HL-60/S4 treated with retinoic acid at 250 ng/mL for 4 days and 3 days (cell line): ENCODE data around the gene NDUFAF2.
"Not testable (repeated sequence)": the region's sequence is repeated elsewhere in the genome, so short reads cannot be mapped to it uniquely, and the experiment has no call there.

Experiments used
- in situ Hi-C: fragments of 300-500 bp; cut with MboI; formaldehyde crosslinking; loops from 2 replicates; pipeline ENCODE4 v1.7.0; 2022; ENCODE audit warnings: low sequenced_read_pairs

The NDUFAF2 gene

DNA sequence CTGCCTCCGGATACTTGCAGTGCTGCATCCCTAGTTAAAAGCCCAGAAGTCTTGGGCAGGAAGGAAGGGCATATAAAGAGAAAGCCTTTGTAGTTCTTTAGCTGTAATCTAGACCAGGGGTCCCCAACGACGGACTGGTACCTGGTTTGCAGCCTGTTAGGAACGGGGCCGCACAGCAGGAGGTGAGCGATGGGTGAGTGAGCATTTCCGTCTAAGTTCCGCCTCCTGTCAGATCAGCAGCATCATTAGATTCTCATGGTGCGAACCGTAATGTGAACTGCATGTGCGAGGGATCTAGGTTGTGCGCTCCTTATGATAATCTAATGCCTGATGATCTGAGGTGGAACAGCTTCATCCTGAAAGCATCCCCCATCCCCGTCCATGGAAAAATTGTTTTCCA, 218.9 kb downstream of the NDUFAF2 start:
- in situ Hi-C loops: no loop called here

DNA sequence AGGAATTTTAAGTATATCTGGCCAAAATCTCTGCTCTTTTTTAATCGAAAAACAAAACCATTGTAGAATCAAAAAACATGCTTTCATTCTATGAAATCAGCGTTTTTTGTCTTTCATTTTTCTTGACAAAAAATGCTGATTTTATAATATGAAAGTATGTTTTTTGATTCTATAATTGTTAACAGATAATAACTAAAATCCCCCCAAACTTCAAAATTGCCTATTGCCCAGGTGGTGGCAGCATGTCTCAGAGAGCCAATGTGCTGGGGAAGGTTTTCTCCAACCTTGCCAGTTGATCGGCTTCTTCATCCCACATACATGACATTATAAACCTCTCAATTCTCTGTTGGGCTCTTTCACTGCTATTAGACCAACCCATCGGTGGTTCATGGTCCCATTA, 222.4 kb downstream of the NDUFAF2 start:
- in situ Hi-C loops: no loop called here

DNA sequence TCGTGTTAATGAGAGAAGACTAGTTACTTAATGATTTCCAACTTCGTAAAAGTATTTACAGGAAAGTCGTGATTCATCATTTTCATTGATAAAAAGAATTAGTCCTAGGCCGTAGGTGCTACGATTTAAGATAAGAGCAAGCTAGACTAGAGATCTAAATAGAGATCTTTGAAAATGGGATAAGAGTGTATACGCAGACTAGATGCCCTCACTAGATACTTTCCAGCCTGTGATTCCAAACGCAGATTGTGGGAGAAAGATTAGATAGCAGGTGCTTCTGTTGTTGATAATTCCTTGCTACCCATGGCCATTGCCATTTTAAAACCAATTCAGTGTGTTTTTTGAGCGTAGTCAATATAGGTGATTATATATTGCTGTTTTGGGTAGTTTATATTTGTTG, 223.9 kb downstream of the NDUFAF2 start:
- in situ Hi-C loops: no loop called here

DNA sequence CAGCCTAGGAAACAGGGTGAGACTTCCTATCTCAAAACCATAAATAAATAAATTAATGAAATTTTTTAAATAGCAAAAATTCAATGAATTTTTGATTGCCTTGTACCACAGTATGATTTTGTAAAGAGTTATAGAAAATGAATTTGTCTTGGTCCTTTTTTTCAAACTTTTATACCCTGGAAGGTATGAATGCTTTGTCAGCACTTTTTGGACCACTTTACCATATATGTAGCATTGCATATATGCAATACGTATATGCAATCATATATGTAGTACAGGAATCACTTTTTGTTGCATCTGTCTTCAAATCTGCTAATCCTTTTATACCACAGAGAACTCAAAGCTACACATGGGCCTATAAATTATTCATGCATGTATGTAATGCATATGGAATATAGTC, 226.5 kb downstream of the NDUFAF2 start:
- in situ Hi-C loops: no loop called here

DNA sequence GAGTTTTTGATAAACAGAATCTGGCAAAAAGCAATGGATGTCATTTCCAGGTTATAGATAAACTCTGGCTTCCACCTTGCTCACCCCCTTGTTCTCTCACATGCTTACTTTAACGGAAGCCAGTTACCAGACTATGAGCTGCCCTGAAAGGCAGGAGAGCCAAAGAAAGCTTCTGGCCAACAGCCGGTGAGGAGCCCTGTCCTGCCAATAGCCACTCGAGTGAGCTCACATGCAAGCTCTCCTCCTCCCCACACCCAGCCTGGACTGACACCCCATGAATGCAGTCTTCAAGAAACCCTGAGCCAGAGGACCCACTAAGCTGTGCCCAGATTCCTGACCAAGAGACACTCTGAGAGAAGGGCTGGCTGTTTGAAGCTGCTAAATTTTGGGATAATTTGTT, 231.6 kb downstream of the NDUFAF2 start:
- in situ Hi-C loops: no loop called here

DNA sequence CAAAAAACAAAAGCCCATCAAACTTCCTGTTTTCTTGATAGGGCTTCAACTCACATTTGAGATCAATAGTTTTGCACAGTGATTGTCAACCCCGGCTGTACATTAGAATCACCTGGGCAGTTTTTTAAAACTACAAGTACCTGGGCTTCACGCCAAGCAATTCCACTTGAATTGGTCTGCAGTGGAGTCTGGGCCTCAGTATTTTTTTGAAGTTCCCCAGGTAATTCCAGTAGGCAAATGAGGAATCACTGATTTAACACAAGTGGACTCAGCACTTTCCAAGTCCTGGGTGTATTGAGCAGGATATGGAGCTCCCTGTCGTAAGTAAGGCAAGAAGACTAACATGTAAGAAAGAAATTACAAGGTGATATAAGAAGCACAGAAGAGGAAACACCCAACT, 232.1 kb downstream of the NDUFAF2 start:
- in situ Hi-C loops: no loop called here

DNA sequence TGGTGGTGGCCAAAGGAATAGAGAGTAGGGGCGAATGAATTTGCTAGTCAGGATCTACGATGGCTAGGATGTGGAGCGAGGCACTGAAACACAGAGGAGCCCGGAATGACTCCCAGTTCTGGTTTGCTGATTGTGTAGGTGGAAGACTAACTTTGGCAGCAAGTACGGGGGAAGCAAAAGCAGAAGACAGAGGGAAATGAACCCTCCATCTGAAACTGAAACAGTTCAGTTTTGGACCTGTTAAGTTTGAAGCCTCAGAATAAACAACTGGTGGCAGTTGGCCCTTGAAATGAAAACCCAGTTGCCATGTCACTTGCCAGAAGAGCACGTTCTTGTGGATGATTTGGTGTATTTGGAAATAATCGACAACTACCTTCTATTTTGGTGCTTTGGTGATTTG, 232.7 kb downstream of the NDUFAF2 start:
- in situ Hi-C loops: no loop called here

DNA sequence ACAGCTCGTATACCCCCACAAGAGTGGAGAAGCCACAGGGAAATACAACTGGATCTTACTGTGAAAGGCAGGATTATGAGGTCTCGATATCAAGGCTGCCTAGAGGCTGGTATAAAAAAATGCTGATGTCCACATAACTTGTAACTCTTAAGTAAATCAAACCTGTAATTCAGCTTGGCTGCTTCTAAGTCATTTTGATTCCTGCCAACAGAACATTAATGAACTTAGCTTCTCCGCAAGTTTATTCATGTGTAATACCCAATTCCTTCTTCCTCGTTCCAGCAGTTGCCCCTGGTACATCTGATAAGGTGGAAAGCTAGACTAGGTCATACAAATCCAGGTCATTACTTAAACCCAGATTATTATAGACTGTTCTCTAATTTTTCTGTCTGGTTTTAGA, 233.7 kb downstream of the NDUFAF2 start:
- in situ Hi-C loops: no loop called here

DNA sequence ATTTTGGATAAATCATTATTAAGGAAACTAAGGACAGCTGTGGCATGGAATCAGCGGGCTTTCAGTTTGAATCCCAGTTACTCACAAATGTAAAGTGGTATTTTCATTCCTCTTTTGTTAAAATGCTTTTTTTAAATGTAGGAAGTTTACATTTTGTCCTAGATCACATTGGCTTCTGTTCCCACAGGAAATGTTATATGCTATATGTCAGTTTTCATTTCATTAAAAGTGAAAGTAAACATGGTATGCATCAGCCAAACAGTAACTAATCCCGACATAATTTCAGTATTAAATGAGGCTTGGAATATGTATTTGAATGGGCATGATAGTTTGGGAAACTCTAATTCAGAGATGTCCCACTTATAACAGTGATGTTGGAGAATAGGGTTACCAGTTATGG, 235.9 kb downstream of the NDUFAF2 start:
- in situ Hi-C loops: no loop called here

DNA sequence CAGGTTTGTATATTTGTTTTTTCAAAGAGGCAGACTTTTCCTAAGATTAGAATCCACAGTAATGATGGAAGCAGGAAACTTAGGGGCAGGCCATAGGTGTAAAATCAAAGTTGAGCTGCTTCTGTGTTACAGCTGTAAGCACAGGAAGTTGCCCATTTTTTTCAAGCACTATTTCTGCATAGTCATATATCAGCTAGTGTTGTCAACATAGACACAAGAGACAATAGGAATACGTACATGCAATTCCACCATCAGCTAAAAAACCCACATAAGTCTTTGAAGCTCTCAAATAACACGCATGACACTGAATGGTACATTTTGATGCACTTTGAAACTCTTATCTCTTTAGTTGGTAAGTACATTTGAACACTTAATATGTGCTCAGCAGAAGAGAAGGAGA, 237.4 kb downstream of the NDUFAF2 start:
- in situ Hi-C loops: no loop called here

DNA sequence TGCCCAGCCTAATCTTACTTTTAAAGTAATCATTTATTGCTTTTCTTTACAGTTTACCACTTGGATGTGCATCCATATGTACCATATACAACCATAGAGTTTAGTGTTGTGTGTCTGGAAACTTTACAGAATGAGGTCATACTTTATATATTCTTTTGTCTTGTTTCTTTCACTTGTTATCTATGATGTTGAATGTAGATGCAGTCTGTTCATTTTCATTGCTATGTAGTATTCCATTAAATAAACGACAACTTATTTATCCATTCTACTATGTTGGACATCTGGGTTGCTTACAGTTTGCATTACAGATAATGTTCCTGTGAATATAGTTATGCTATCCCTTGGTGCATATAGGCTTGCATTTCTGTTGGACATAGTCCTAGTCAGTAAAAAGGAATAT, 238.5 kb downstream of the NDUFAF2 start:
- in situ Hi-C loops: no loop called here

DNA sequence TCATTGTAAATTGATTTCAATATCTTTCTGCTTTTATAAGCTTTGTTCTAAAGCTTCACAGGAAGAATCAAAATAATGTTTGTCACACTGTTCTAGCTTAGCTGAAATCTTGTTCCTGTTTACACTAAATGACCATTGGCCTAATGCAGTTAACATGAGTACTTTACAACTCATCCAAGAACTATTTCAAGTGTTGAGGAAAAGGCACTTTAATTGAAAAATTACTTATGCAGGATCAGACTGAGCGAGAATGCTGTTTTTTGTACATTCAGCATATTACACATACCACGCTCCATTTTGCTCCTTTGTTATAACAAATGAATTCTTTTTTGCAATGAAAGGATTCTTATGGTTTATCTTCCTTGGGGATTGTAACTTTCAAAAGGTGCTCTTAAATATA, 239.7 kb downstream of the NDUFAF2 start:
- in situ Hi-C loops: no loop called here

DNA sequence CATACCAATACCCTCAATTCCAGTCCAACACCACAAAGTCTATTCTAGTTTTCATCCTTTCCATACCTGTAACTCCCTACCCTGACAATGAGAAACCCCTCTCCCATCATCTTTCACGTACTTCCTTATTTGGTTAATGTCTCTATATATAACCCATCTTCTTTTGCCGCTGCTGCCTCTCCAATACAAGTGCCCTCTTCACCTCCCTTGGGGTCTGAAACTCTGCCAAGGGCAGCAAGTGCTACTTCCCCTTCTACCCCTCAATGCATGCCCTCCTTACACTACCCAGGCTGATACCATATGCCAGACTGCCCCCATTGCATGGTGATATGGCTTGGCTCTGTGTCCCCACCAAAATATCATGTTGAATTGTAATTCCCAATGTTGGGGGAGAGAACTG, 241.6 kb downstream of the NDUFAF2 start:
- in situ Hi-C loops: no loop called here

DNA sequence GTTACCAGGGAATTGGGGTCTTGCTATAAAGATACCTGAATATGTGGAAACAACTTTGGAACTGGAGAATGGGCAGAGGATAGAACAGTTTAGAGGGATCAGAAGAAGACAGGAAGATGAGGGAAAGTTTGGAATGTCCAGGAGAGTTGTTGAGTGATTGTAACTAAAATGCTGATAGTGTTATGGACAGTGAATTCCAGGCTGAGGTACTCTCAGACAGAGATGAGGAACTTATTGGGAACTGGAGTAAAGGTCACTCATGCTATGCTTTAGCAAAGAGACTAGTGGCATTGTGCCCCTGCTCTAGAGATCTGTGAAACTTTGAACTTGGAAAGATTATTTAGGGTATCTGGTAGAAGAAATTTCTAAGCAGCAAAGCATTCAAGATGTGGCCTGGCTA, 242.3 kb downstream of the NDUFAF2 start:
- in situ Hi-C loops: not testable (repeated sequence)

DNA sequence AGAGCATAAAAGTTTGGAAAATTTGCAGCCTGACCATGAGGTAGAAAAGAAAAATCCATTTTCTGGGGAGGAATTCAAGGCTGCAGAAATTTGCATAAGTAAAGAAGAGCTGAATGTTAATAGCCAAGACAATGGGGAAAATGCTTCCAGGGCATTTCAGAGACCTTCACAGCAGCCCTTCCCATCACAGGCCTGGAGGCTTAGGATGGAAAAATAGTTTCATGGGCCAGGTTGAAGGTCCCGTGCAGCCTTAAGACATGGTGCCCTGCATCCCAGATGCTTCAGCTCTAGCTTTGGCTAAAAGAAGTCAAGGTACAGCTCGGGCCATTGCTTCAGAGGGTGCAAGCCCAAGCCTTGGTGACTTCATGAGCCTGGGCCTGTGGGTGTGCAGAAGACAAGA, 242.8 kb downstream of the NDUFAF2 start:
- in situ Hi-C loops: not testable (repeated sequence)

DNA sequence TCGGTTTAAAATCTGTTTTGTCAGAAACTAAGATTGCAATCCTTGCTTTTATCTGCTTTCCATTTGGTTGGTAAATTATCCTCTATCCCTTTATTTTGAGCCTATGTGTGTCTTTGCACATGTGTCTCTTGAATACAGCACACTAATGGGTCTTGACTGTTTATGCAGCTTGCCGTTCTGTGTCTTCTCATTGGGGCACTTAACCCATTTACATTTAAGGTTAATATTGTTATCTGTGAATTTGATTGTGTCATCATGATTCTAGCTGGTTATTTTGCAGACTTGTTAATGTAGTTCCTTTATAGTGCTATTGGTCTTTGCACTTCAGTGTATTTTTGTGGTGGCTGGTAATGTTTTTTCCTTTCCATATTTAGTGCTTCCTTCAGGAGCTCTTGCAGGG, 253.6 kb downstream of the NDUFAF2 start:
- in situ Hi-C loops: no loop called here

DNA sequence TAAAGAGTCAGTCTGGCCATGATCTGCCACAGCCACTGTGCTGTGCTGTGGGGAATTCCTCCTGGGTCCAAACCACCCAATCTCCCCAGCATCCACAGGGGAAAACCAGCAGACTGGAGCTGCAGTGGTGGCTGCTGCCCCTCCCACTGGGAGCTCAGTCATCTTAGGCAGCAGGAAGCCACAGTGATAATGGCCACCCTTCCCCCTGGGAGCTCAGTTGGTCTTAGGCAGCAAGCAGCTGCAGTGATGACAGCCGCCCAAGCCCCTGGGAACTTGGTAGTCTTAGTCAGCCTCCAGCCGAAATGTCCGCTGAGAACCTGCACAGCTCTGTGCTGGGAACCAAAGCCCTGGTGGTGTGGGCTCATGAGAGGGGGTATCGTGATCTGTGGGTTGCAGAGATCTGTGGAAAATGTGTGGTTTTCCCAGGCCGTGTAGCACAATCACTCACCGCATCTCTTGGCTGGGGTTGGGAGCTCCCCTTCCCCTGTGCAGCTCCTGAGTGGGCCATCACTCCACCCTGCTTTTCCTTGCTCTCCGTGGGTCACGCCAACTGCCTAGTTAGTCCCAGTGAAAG, 255.7 kb downstream of the NDUFAF2 start:
- in situ Hi-C loops: no loop called here

DNA sequence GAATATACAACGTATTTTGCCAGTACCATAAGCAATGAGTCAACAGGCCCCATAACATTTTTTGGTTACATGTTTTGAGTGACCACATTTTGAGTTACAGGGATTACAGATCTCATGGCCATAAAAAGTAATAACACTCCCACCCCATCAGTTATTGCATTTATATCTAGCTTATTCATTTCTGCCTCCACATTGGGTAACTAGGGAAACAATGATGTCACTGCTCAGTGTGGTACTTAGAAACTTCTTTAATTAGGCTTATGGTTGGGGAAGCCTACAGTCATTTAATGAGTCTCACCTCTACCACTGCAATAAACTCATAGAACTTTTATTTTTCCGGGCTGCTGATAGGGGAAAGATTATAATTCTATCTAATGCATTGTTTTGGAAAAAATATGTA, 257.2 kb downstream of the NDUFAF2 start:
- in situ Hi-C loops: no loop called here
